Measurements from ENCODE around the gene PDAP1. TPM values are rescaled to one million over a fixed set of nuclear protein-coding genes. Genes with fewer than 3 reads are reported as not detected.

The PDAP1 gene
- total and polyA plus RNA-seq, 2 of the 13 experiments (the other 11 are each of a cell fraction or from before 2014, with no cell fraction given), result 13.0 to 100 TPM

- no peak for TF ChIP-seq ZBTB34 (CRISPR knock-in tag; IDR thresholded peaks at IDR 0.05)
These were observed 8.8 kb downstream of the PDAP1 start (continued) for GRCh38 chr7:99399597-99399996.

- no peaks in the 10 kb centered on the region for H3K9me3 ChIP-seq (ENCODE audit: low read length)
- no peaks in the 10 kb centered on the region for H3K27me3 ChIP-seq (ENCODE audit: control insufficient read depth in 1 of 2, insufficient read depth in 2 of 2, low read length in 2 of 2)
- H4K20me1 ChIP-seq (ENCODE audit: insufficient read depth, low read length), result no peaks in the 10 kb centered on the region
- FAIRE-seq (no peak), DNase-seq (ENCODE audit: low spot score) (no peak), ATAC-seq (no peak)
- peaks cover 2% of the 10 kb centered on the region for H3K79me2 ChIP-seq (ENCODE audit: insufficient read depth, low read length)
- intact Hi-C loops (cut with micrococcal nuclease; ENCODE audit: unreplicated experiment) (no loop called here), in situ Hi-C loops (cut with HindIII; ENCODE audit: extremely low pct_ligation_motif_present, low pct_unique_long_range_greater_than_20kb) (no loop called here)
- H3K4me2 ChIP-seq (ENCODE audit: low read depth, low read length), result no peak overlapping the region
- WGBS (ENCODE audit: low lambda C conversion rate), result 98% methylated on average over 5 of the region's 5 CpGs
- H3K4me1 ChIP-seq (ENCODE audit: insufficient read depth, low read length), result no peaks in the 10 kb centered on the region
- H3K9ac ChIP-seq (ENCODE audit: insufficient read depth, low read depth, low read length), result no peak overlapping the region
- no TSS peak for BruUV-seq (replicated peaks)
- H2AFZ ChIP-seq (ENCODE audit: low read length), result no peak overlapping the region
- H3K36me3 ChIP-seq (replicated peaks in 1 of 2; ENCODE audit: control insufficient read depth in 1 of 2, insufficient read depth in 2 of 2, low read length in 2 of 2), result peaks cover 39 to 86% of the 10 kb centered on the region in 2 experiments
- POLR2A ChIA-PET, result interaction anchor here (1.6 to 1.7 kb wide), 2 partner anchors 10 to 18 kb away, joined by 4 to 5 read pairs; partner anchors contain the start of genes BUD31 and PDAP1
- no peak overlapping the region for H3K27ac ChIP-seq (ENCODE audit: extremely low read length, insufficient read depth, low read length)
- CTCF ChIA-PET (ENCODE audit: low intra/inter-chr PET ratio, low total read pairs), result no interaction called here
- TF ChIP-seq NFE2L2 (IDR thresholded peaks at IDR 0.05; ENCODE audit: low read length), result no peak
- peak in 1 of 2 experiments; percentile 4; a peak in 1 of 4 replicates for TF ChIP-seq POLR2A (IDR thresholded peaks at IDR 0.05; ENCODE audit: insufficient read depth in 1 of 2, low read depth in 2 of 2, low read length in 2 of 2)
- TF ChIP-seq GRHL1 (CRISPR knock-in tag; conservative IDR thresholded peaks at IDR 0.05), result no peak
- no peak; the same call in 1 of the 2 replicates for TF ChIP-seq POLR2AphosphoS2 (IDR thresholded peaks at IDR 0.05; ENCODE audit: low read depth, low read length)
- TF ChIP-seq PAF1 (CRISPR knock-in tag; IDR thresholded peaks at IDR 0.05), result 0 out of 2 replicates have a peak, but pooled peaks have one; percentile 6
- no peak for TF ChIP-seq HHEX (CRISPR knock-in tag; IDR thresholded peaks at IDR 0.05)
- TF ChIP-seq POLR2G (IDR thresholded peaks at IDR 0.05; ENCODE audit: low read depth, low read length), result peak; percentile 47
- TF ChIP-seq CTCF (CRISPR knock-in tag; IDR thresholded peaks at IDR 0.05), result no peak
- TF ChIP-seq RFXAP (CRISPR knock-in tag; IDR thresholded peaks at IDR 0.05; ENCODE audit: borderline replicate concordance), result no peak
- H3K4me3 ChIP-seq (replicated peaks in 1 of 3; ENCODE audit: insufficient read depth in 1 of 3, low read depth in 2 of 3, low read length in 3 of 3), result no peak overlapping the region
These were observed 9.4 kb downstream of the PDAP1 start for GRCh38 chr7:99398891-99399445.
